GM12878 (cell line): ENCODE data around the gene MACROD2. TPM values are rescaled to one million over a fixed set of nuclear protein-coding genes. Genes with fewer than 3 reads are reported as not detected.

ENCODE experiments used
- ATAC-seq: fragments of 200-7000 bp; cut with Tn5 transposase; 3 replicates; pipeline ENCODE4 v1.9.1; 2020; ENCODE audit warnings: mild to moderate bottlenecking, moderate library complexity
- BruUV-seq: library from RNA; stranded (reverse); fragments of 400-500 nt; replicated peaks from 2 replicates; lab custom pipeline; 2021; lab: Mats Ljungman, UMichigan
- CTCF ChIA-PET: fragments of 300-600 bp; sonication (Branson Sonifier 250); formaldehyde crosslinking; extraction: SDS; loops from one replicate; lab custom pipeline; 2021; ENCODE audit warnings: inconsistent platforms; lab: Yijun Ruan, JAX
- POLR2A ChIA-PET: fragments of 350-600 bp; formaldehyde crosslinking; extraction: SDS; loops from one replicate; lab custom pipeline; 2021; ENCODE audit warnings: inconsistent platforms; lab: Charles Lee
- RAD21 ChIA-PET: fragments of 300-600 bp; sonication (Branson Sonifier 250); formaldehyde crosslinking; loops from one replicate; lab custom pipeline; 2023; ENCODE audit warnings: antibody characterized with exemption; ENCODE audit not compliant: unreplicated experiment; lab: Charles Lee
- SMC1A ChIA-PET: fragments of 300-600 bp; sonication (Branson Sonifier 250); formaldehyde crosslinking; loops from one replicate; lab custom pipeline; 2023; ENCODE audit not compliant: unreplicated experiment, uncharacterized antibody; lab: Charles Lee
- DNase-seq: peaks from one replicate; pipeline ENCODE4 v3.0.0-alpha.2; 2011; ENCODE audit warnings: low read depth, low spot score
- FAIRE-seq: peaks from 3 replicates; lab custom pipeline; 2011; peaks lifted over from hg19 to GRCh38; lab: Jason Lieb, UNC
- H2AFZ ChIP-seq: 2 replicates; pipeline ENCODE4 v1.6.0; 2011; ENCODE audit warnings: low read depth, low read length, control low read depth; ENCODE audit not compliant: control insufficient read depth
- H3K27ac ChIP-seq: 2 replicates; pipeline ENCODE4 v1.5.1; 2011; ENCODE audit warnings: control low read depth; ENCODE audit not compliant: control insufficient read depth, insufficient read depth
- H3K27me3 ChIP-seq, 2 experiments: replicated peaks in 1 of 2; 2 replicates each; pipeline versions ENCODE4 v1.6.0 to v1.6.1; 2011; ENCODE audit warnings: low read length in 1 of 2; ENCODE audit not compliant: control insufficient read depth in 2 of 2, insufficient read depth in 2 of 2
- H3K36me3 ChIP-seq, 2 experiments: 2 replicates each; pipeline ENCODE4 v1.5.1; 2011; ENCODE audit warnings: low read length in 1 of 2; ENCODE audit not compliant: control insufficient read depth in 2 of 2, insufficient read depth in 2 of 2
- H3K4me1 ChIP-seq: 2 replicates; pipeline ENCODE4 v1.6.1; 2011; ENCODE audit warnings: mild to moderate bottlenecking, low read length, moderate library complexity, mixed read lengths; ENCODE audit not compliant: control insufficient read depth, insufficient read depth
- H3K4me2 ChIP-seq: 2 replicates; pipeline ENCODE4 v1.6.0; 2011; ENCODE audit warnings: control low read depth; ENCODE audit not compliant: control insufficient read depth, insufficient read depth
- H3K4me3 ChIP-seq: fragments of 200-600 bp; sonication (generic); 2 replicates; pipeline ENCODE4 v1.5.1; 2016
- H3K79me2 ChIP-seq: 2 replicates; pipeline ENCODE4 v1.6.0; 2011; ENCODE audit warnings: low read length; ENCODE audit not compliant: control insufficient read depth, insufficient read depth
- H3K9ac ChIP-seq: 2 replicates; pipeline ENCODE4 v1.8.0; 2011; ENCODE audit warnings: low read length, control low read depth, mixed read lengths; ENCODE audit not compliant: control insufficient read depth, insufficient read depth
- H3K9me3 ChIP-seq: replicated peaks from 3 replicates; pipeline ENCODE4 v1.5.1; 2011; ENCODE audit warnings: mild to moderate bottlenecking, low read length; ENCODE audit not compliant: control insufficient read depth, insufficient read depth
- H4K20me1 ChIP-seq: 2 replicates; pipeline ENCODE4 v1.6.0; 2011; ENCODE audit not compliant: control insufficient read depth, insufficient read depth
- BMI1 ChIP-seq: fragments of 450-650 bp; IDR thresholded peaks from 2 replicates; pipeline ENCODE4 v1.6.1; 2016; ENCODE audit warnings: mild to moderate bottlenecking, moderate library complexity, borderline replicate concordance
- CHD4 ChIP-seq: fragments of 200-600 bp; sonication (generic); IDR thresholded peaks from 2 replicates; pipeline ENCODE4 v1.6.1; 2016; ENCODE audit warnings: mild to moderate bottlenecking
- GATAD2B ChIP-seq: fragments of 450-650 bp; conservative IDR thresholded peaks from 2 replicates; pipeline ENCODE4 v1.6.1; 2017; ENCODE audit warnings: low read depth, mild to moderate bottlenecking, moderate library complexity
- MTA2 ChIP-seq: fragments of 450-650 bp; IDR thresholded peaks from 2 replicates; pipeline ENCODE4 v1.6.1; 2016; ENCODE audit warnings: low read depth, mild to moderate bottlenecking, moderate library complexity
- NR2F1 ChIP-seq: fragments of 450-650 bp; conservative IDR thresholded peaks from 2 replicates; pipeline ENCODE4 v1.6.1; 2017; ENCODE audit warnings: mild to moderate bottlenecking
- RCOR1 ChIP-seq: conservative IDR thresholded peaks from 2 replicates; pipeline ENCODE4 v1.6.1; 2012; ENCODE audit warnings: low read depth, low read length, improper control_type of control experiment
- RELA ChIP-seq: fragments of 450-650 bp; IDR thresholded peaks from 2 replicates; pipeline ENCODE4 v1.8.0; 2014; ENCODE audit warnings: borderline replicate concordance; ENCODE audit not compliant: partially characterized antibody
- WRNIP1 ChIP-seq: IDR thresholded peaks from 2 replicates; pipeline ENCODE4 v1.6.1; 2011; ENCODE audit warnings: low read depth, low read length, improper control_type of control experiment, borderline replicate concordance
- ZNF384 ChIP-seq: IDR thresholded peaks from 2 replicates; pipeline ENCODE4 v1.6.1; 2012; ENCODE audit warnings: low read depth, mild to moderate bottlenecking, low read length, improper control_type of control experiment, borderline replicate concordance
- WGBS: methylation state at CpG from one replicate; pipeline ENCODE4 v1.1.6; 2016; ENCODE audit warnings: low lambda C conversion rate; ENCODE audit not compliant: insufficient replicate concordance, insufficient coverage; ENCODE audit errors: missing lambda C conversion rate; 5-methylcytosine and 5-hydroxymethylcytosine counted together
- in situ Hi-C: fragments of 300-500 bp; cut with MboI; formaldehyde crosslinking; loops from 9 replicates; pipeline ENCODE4 v1.14.3; 2018; ENCODE audit warnings: mixed read lengths
- intact Hi-C: fragments of 100-400 bp; cut with micrococcal nuclease; formaldehyde crosslinking; loops from one replicate; pipeline ENCODE4 v1.14.2; 2022; ENCODE audit not compliant: unreplicated experiment
- polyA plus RNA-seq, 11 experiments: library from polyadenylated mRNA; depleted of rRNA in 4 of 11; unstranded in 6 of 11; stranded (reverse) in 5 of 11; fragments of >200 nt; fragmentation: Nextera tagmentation in 4 of 11; fragmentation: Illumina TruSeq in 1 of 11; extraction: Ambion mirVana in 4 of 11; extraction: Trizol in 1 of 11; gene quantifications; 1 replicate in 1 of 11; 2 replicates in 10 of 11; pipeline versions ENCODE4 v1.2.1 to v1.2.3, GENCODE V29; 2011 to 2016; ENCODE audit warnings: inconsistent platforms in 2 of 11, missing spikeins in 2 of 11, low read depth in 1 of 11
- total RNA-seq, 4 experiments: library from RNA; depleted of rRNA in 3 of 4; stranded (reverse); fragments of >200 nt in 3 of 4; fragmentation: Illumina TruSeq in 1 of 4; extraction: Trizol in 1 of 4; gene quantifications; 2 replicates each; pipeline versions ENCODE4 v1.2.1 to v1.2.3, GENCODE V29; 2013 to 2021

MACROD2 gene
- total and polyA plus RNA-seq, 10 of the 15 experiments (the other 5 are each of a cell fraction or from before 2014, with no cell fraction given): 1.1 to 21.5 (median 2.2) TPM

DNA sequence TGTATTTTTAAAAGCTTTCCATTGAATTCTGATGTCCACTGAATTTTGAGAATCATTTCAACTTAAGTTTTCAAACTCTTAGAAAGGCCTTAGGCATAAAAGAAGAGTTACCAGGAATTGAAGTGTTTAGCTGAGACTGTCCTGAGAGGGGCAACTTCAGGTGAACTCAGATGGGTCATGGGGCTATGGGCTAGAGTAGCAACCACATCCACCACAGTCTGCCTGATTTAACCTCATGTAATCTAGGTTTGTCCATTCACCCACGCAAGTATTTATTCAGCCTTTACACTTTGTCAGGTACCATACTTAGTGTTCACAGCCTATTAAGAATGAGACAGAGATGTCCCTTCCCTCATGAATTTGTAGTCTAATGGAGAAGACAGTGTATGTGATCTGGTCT is 2076.9 kb downstream of the MACROD2 start:
- H3K4me2 ChIP-seq: no peak overlapping the region
- no peaks in the 10 kb centered on the region; the same call in 1 of the 2 replicates for H3K4me1 ChIP-seq
- H3K9me3 ChIP-seq: no peaks in the 10 kb centered on the region; the same call in 1 of the 3 replicates
- TF ChIP-seq CHD4 (no peak), BMI1 (no peak), RCOR1 (no peak), GATAD2B (no peak), NR2F1 (peak; percentile 55; the same call in 1 of the 2 replicates), MTA2 (0 out of 2 replicates have a peak, but pooled peaks have one; percentile 12)
- RAD21 ChIA-PET: no interaction called here
- POLR2A ChIA-PET: interaction anchor here (0.7 kb wide), 1 partner anchor 38 kb away, joined by 3 read pairs; no protein-coding TSS in a partner anchor
- H2AFZ ChIP-seq: no peak overlapping the region
- ATAC-seq (no peak), DNase-seq (no peak), FAIRE-seq (no peak)
- BruUV-seq: no TSS peak
- H3K9ac ChIP-seq: no peak overlapping the region
- SMC1A ChIA-PET: interaction anchor here (1.1 kb wide), 1 partner anchor 11 kb away, joined by 7 read pairs; no protein-coding TSS in a partner anchor
- no peak overlapping the region for H3K4me3 ChIP-seq
- no peaks in the 10 kb centered on the region for H3K27me3 ChIP-seq
- intact Hi-C loops: loop anchor here (10.0 kb wide), 1 partner anchor 363 kb away; no protein-coding TSS in a partner anchor
- H4K20me1 ChIP-seq: no peaks in the 10 kb centered on the region
- H3K79me2 ChIP-seq: no peaks in the 10 kb centered on the region
- CTCF ChIA-PET: no interaction called here
- in situ Hi-C loops: no loop called here
- H3K27ac ChIP-seq: no peak overlapping the region
- 50% methylated on average over 1 of the region's 1 CpG for WGBS
- H3K36me3 ChIP-seq: no peaks in the 10 kb centered on the region

GRCh38 chr20:16078172-16078898 is 2083.0 kb downstream of the MACROD2 start:
- no peak for TF ChIP-seq RELA
- TF ChIP-seq WRNIP1: no peak
- TF ChIP-seq ZNF384: peak; percentile 23; the same call in 1 of the 2 replicates
- Histone ChIP-seq H3K4me1 (no peaks in the 10 kb centered on the region; the same call in 1 of the 2 replicates), H3K27ac (no peak overlapping the region), H3K9me3 (peaks cover 1% of the 10 kb centered on the region; the same call in 1 of the 3 replicates), H3K4me2 (no peak overlapping the region), H3K79me2 (no peaks in the 10 kb centered on the region), H4K20me1 (no peaks in the 10 kb centered on the region), H3K9ac (no peak overlapping the region), H3K4me3 (no peak overlapping the region), H3K27me3 (no peaks in the 10 kb centered on the region), H3K36me3 (no peaks in the 10 kb centered on the region), H2AFZ (no peak overlapping the region)
- SMC1A ChIA-PET: no interaction called here
- 20% methylated on average over 2 of the region's 2 CpGs for WGBS
- POLR2A ChIA-PET: no interaction called here
- BruUV-seq: no TSS peak
- RAD21 ChIA-PET: no interaction called here
- no peak for DNase-seq
- intact Hi-C loops: loop anchor here (10.0 kb wide), 1 partner anchor 356 kb away; no protein-coding TSS in a partner anchor
- CTCF ChIA-PET: interaction anchor here (0.5 to 0.7 kb wide), 3 partner anchors 9 to 40 kb away, joined by 3 read pairs; no protein-coding TSS in a partner anchor
- in situ Hi-C loops: no loop called here
- no peak for FAIRE-seq
- ATAC-seq: no peak
